ENCODE measurements around the gene FHIP1A. TPM values are rescaled to one million over a fixed set of nuclear protein-coding genes. Genes with fewer than 3 reads are reported as not detected.

FHIP1A gene
- total and polyA plus RNA-seq, 2 of the 13 experiments (the other 11 are each of a cell fraction or from before 2014, with no cell fraction given), result 4.1 to 6.2 TPM

DNA sequence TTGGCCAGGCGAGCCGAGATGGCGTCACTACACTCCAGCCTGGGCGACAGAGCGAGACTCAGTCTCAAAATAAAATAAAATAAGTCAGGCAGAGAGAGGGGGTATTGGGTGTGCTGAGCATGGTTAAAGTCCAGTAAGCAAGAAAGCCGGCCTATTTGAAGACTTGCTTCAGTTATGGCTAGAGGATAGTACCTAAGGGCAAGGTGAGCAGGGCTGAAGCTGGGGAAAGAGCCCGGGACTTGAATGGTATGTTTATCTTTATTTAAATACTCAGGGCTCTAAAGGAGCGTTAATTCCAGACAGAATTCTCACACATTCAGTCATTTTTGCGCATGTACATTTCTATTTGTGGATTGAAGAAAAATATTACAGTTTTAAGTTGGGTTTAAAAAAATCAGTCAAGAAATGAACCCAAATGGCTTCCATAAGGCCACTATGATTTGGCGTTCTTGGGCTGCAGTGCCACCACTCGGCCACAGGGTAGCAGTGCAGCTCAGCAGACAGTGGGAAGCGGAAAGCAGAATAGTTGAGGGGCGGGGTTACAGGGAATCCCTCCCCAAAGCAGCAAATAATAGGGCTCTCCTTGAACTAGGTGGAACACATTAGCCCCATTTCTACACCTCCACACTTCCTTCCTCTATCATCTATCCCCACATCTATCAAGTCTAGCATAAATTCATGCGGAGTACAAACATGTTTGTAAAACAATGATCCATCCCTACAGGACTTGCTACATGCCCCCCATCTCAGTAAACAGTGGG lies 46.4 kb upstream of the FHIP1A start (continued):
- TF ChIP-seq KAT2B (IDR thresholded peaks at IDR 0.05; ENCODE audit: borderline replicate concordance, low read depth, low read length) (no peak), SP1 (IDR thresholded peaks at IDR 0.05) (no peak), SP1 (CRISPR knock-in tag; IDR thresholded peaks at IDR 0.05) (peak; percentile 36; the same call in 1 of the 2 replicates), ATAD3A (CRISPR knock-in tag; IDR thresholded peaks at IDR 0.05) (no peak), HDAC1 (CRISPR knock-in tag; IDR thresholded peaks at IDR 0.05) (no peak), ZNF10 (CRISPR knock-in tag; IDR thresholded peaks at IDR 0.05; ENCODE audit: borderline replicate concordance, low read depth) (no peak), ZNF430 (CRISPR knock-in tag; IDR thresholded peaks at IDR 0.05) (no peak), ZNF354B (CRISPR knock-in tag; IDR thresholded peaks at IDR 0.05) (no peak), ADNP (CRISPR knock-in tag; IDR thresholded peaks at IDR 0.05) (no peak), MBD4 (IDR thresholded peaks at IDR 0.05; ENCODE audit: borderline replicate concordance, low read length) (no peak), SOX6 (IDR thresholded peaks at IDR 0.05) (no peak), SOX6 (CRISPR knock-in tag; IDR thresholded peaks at IDR 0.05) (peak; percentile 34; the same call in 1 of the 2 replicates), ZNF326 (CRISPR knock-in tag; IDR thresholded peaks at IDR 0.05; ENCODE audit: borderline replicate concordance) (no peak), ZNF282 (IDR thresholded peaks at IDR 0.05; ENCODE audit: partially characterized antibody) (no peak), PRMT3 (CRISPR knock-in tag; IDR thresholded peaks at IDR 0.05; ENCODE audit: borderline replicate concordance, low read depth) (no peak), THYN1 (CRISPR knock-in tag; IDR thresholded peaks at IDR 0.05; ENCODE audit: borderline replicate concordance, low read depth) (no peak)
- TF ChIP-seq, protein P1, sequence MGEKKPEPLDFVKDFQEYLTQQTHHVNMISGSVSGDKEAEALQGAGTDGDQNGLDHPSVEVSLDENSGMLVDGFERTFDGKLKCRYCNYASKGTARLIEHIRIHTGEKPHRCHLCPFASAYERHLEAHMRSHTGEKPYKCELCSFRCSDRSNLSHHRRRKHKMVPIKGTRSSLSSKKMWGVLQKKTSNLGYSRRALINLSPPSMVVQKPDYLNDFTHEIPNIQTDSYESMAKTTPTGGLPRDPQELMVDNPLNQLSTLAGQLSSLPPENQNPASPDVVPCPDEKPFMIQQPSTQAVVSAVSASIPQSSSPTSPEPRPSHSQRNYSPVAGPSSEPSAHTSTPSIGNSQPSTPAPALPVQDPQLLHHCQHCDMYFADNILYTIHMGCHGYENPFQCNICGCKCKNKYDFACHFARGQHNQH (CRISPR knock-in tag; IDR thresholded peaks at IDR 0.05), result 0 out of 2 replicates have a peak, but pooled peaks have one; percentile 44
- TF ChIP-seq, protein P2, sequence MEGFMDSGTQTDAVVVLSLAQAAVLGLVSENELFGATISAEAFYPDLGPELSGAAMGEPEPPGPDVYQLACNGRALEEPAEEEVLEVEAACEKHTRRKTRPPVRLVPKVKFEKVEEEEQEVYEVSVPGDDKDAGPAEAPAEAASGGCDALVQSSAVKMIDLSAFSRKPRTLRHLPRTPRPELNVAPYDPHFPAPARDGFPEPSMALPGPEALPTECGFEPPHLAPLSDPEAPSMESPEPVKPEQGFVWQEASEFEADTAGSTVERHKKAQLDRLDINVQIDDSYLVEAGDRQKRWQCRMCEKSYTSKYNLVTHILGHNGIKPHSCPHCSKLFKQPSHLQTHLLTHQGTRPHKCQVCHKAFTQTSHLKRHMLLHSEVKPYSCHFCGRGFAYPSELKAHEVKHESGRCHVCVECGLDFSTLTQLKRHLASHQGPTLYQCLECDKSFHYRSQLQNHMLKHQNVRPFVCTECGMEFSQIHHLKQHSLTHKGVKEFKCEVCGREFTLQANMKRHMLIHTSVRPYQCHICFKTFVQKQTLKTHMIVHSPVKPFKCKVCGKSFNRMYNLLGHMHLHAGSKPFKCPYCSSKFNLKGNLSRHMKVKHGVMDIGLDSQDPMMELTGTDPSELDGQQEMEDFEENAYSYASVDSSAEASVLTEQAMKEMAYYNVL (CRISPR knock-in tag; IDR thresholded peaks at IDR 0.05; ENCODE audit: borderline replicate concordance), result 0 out of 2 replicates have a peak, but pooled peaks have one; percentile 48
- TF ChIP-seq, protein P3, sequence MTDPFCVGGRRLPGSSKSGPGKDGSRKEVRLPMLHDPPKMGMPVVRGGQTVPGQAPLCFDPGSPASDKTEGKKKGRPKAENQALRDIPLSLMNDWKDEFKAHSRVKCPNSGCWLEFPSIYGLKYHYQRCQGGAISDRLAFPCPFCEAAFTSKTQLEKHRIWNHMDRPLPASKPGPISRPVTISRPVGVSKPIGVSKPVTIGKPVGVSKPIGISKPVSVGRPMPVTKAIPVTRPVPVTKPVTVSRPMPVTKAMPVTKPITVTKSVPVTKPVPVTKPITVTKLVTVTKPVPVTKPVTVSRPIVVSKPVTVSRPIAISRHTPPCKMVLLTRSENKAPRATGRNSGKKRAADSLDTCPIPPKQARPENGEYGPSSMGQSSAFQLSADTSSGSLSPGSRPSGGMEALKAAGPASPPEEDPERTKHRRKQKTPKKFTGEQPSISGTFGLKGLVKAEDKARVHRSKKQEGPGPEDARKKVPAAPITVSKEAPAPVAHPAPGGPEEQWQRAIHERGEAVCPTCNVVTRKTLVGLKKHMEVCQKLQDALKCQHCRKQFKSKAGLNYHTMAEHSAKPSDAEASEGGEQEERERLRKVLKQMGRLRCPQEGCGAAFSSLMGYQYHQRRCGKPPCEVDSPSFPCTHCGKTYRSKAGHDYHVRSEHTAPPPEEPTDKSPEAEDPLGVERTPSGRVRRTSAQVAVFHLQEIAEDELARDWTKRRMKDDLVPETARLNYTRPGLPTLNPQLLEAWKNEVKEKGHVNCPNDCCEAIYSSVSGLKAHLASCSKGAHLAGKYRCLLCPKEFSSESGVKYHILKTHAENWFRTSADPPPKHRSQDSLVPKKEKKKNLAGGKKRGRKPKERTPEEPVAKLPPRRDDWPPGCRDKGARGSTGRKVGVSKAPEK (CRISPR knock-in tag; IDR thresholded peaks at IDR 0.05; ENCODE audit: borderline replicate concordance), result no peak
- TF ChIP-seq, protein P4, sequence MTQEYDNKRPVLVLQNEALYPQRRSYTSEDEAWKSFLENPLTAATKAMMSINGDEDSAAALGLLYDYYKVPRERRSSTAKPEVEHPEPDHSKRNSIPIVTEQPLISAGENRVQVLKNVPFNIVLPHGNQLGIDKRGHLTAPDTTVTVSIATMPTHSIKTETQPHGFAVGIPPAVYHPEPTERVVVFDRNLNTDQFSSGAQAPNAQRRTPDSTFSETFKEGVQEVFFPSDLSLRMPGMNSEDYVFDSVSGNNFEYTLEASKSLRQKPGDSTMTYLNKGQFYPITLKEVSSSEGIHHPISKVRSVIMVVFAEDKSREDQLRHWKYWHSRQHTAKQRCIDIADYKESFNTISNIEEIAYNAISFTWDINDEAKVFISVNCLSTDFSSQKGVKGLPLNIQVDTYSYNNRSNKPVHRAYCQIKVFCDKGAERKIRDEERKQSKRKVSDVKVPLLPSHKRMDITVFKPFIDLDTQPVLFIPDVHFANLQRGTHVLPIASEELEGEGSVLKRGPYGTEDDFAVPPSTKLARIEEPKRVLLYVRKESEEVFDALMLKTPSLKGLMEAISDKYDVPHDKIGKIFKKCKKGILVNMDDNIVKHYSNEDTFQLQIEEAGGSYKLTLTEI (CRISPR knock-in tag; conservative IDR thresholded peaks at IDR 0.05), result no peak
- TF ChIP-seq, protein P5, sequence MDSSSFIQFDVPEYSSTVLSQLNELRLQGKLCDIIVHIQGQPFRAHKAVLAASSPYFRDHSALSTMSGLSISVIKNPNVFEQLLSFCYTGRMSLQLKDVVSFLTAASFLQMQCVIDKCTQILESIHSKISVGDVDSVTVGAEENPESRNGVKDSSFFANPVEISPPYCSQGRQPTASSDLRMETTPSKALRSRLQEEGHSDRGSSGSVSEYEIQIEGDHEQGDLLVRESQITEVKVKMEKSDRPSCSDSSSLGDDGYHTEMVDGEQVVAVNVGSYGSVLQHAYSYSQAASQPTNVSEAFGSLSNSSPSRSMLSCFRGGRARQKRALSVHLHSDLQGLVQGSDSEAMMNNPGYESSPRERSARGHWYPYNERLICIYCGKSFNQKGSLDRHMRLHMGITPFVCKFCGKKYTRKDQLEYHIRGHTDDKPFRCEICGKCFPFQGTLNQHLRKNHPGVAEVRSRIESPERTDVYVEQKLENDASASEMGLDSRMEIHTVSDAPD (CRISPR knock-in tag; IDR thresholded peaks at IDR 0.05), result no peak

Measured in HepG2 (cell line).